ENCODE measurements around the gene PRKCA. TPM values are rescaled to one million over a fixed set of nuclear protein-coding genes. Genes with fewer than 3 reads are reported as not detected.
"Not testable (repeated sequence)": the region's sequence is repeated elsewhere in the genome, so short reads cannot be mapped to it uniquely, and the experiment has no call there.

Gene PRKCA
- total and polyA plus RNA-seq, 2 donors = 15.6 to 24.4 TPM

DNA sequence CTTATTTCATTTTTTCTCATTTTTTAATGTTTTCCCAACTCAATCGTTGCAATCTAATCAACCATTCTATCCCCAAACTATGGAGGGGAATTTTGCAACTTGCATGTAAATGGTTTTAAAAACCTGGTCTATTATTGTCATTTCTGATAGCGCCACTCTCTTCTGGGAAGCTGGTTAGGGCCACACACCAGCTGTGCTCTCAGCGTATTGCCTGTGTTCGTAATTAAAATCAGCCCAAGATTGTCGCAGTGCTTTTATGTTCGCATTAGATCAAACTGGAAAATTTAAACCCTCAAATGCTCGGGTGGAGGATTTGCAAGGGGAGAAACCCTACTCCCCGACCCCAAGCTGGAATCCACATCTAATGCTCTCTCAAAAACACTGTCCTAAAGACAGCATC lies 409.0 kb downstream of the PRKCA start:
- WGBS = 82% methylated on average over 8 of the region's 8 CpGs
- Histone ChIP-seq H3K4me3 (ENCODE audit: low read depth, low read length) (no peak overlapping the region), H3K4me1 (ENCODE audit: insufficient read depth) (no peaks in the 10 kb centered on the region), H3K27ac (ENCODE audit: low read depth) (no peak overlapping the region), H3K36me3 (ENCODE audit: insufficient read depth) (no peaks in the 10 kb centered on the region)
- no peak for DNase-seq (ENCODE audit: extremely low spot score)

DNA sequence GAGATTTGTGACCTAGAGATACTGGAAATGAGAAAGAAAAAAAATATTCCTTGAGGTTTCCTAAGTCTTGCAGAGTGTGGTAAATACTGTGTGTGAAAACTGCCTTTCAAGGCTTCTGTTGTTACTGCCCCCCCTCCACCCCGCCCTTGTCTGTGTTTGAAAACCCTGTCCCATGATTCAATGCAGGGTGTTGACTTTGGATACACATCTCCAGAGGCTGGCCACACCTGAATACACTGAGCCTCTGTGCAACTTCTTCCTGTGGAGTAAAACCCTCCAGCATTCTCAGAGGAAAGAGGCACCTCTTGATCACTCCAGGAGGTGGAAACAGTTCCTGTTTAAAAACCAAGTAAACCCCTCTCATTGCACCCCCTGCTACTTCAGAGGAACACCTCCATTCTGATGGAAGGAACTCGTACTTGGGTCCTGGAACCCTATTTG lies 409.5 kb downstream of the PRKCA start:
- no peak for DNase-seq (ENCODE audit: extremely low spot score)
- H3K36me3 ChIP-seq (ENCODE audit: insufficient read depth) = no peaks in the 10 kb centered on the region
- H3K4me1 ChIP-seq (ENCODE audit: insufficient read depth) = no peaks in the 10 kb centered on the region
- no peak overlapping the region for H3K4me3 ChIP-seq (ENCODE audit: low read depth, low read length)
- WGBS = 70% methylated on average over 2 of the region's 2 CpGs
- H3K27ac ChIP-seq (ENCODE audit: low read depth) = no peak overlapping the region

DNA sequence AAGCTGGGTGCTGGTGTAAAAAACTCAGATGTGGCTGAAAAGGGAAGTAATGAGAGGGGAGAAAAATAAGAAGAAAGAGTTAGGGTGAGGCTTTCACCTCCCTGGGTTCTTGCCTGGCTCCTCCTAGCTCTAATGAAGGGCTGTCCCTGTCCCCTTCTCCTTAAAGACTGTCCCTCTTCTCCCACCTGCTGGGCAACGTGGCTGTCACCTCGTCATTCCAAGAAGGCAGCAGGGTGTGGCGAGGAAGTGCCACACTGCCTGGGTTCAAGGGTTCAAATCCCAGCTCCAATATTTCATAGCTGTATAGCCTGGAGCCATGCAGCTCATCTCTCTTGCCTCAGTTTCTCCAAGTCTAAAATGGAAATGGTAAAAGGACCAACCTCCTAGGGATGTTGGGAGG lies 410.0 kb downstream of the PRKCA start:
- DNase-seq (ENCODE audit: extremely low spot score) = no peak
- Histone ChIP-seq H3K4me3 (ENCODE audit: low read depth, low read length) (no peak overlapping the region), H3K36me3 (ENCODE audit: insufficient read depth) (no peaks in the 10 kb centered on the region), H3K27ac (ENCODE audit: low read depth) (no peak overlapping the region), H3K4me1 (ENCODE audit: insufficient read depth) (no peaks in the 10 kb centered on the region)
- 71% methylated on average over 3 of the region's 3 CpGs for WGBS

DNA sequence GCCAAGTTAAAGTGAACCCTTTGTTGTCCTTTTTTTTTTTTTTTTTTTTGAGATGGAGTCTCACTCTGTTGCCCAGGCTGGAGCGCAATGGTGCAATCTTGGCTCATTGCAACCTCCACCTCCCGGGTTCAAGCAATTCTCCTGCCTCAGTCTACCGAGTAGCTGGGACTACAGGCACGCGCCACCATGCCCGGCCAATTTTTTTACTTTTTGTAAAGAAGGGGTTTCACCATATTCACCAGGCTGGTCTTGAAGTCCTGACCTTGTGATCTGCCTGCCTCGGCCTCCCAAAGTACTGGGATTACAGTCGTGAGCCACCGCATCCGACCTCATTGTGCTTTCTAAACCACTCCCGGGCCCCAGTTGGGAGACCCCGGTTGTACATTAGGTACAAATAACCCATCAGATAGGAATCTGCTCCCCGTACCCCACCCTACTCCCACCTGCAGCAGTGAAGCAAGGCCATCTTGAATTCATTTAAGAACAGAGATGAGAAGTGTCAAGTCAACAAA lies 410.7 kb downstream of the PRKCA start:
- 95% methylated on average over 13 of the region's 13 CpGs for WGBS
- H3K27ac ChIP-seq (ENCODE audit: low read depth); H3K4me1 ChIP-seq (ENCODE audit: insufficient read depth); H3K4me3 ChIP-seq (ENCODE audit: low read depth, low read length); H3K36me3 ChIP-seq (ENCODE audit: insufficient read depth); DNase-seq (ENCODE audit: extremely low spot score): not testable (repeated sequence)

DNA sequence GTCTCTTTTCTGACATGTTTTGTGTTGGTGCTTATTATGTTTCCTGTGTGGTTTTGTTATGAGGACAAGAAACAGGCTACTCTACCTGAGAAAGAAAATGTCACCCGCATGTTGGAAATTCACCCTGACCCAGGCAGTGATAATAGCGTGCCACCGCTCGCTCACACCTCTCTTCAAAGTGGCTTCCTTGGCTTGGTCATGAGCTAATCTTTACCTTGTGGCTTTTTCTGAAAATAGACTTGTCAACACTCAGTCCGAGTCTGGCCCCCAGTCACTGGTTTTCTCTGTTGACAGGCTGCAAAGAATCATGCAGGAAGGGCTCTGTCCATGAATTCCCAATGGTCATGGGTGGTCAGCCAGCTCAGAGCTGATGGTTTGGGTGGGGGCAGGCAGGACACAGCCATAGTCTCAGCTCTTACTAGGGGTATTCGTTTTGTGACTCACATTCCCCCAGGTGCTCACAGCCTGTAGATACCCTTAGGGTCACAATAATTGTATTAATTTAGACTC lies 411.2 kb downstream of the PRKCA start:
- H3K27ac ChIP-seq (ENCODE audit: low read depth) = no peak overlapping the region
- no peaks in the 10 kb centered on the region for H3K36me3 ChIP-seq (ENCODE audit: insufficient read depth)
- no peak for DNase-seq (ENCODE audit: extremely low spot score)
- 81% methylated on average over 6 of the region's 6 CpGs for WGBS
- no peak overlapping the region for H3K4me3 ChIP-seq (ENCODE audit: low read depth, low read length)
- no peaks in the 10 kb centered on the region for H3K4me1 ChIP-seq (ENCODE audit: insufficient read depth)

DNA sequence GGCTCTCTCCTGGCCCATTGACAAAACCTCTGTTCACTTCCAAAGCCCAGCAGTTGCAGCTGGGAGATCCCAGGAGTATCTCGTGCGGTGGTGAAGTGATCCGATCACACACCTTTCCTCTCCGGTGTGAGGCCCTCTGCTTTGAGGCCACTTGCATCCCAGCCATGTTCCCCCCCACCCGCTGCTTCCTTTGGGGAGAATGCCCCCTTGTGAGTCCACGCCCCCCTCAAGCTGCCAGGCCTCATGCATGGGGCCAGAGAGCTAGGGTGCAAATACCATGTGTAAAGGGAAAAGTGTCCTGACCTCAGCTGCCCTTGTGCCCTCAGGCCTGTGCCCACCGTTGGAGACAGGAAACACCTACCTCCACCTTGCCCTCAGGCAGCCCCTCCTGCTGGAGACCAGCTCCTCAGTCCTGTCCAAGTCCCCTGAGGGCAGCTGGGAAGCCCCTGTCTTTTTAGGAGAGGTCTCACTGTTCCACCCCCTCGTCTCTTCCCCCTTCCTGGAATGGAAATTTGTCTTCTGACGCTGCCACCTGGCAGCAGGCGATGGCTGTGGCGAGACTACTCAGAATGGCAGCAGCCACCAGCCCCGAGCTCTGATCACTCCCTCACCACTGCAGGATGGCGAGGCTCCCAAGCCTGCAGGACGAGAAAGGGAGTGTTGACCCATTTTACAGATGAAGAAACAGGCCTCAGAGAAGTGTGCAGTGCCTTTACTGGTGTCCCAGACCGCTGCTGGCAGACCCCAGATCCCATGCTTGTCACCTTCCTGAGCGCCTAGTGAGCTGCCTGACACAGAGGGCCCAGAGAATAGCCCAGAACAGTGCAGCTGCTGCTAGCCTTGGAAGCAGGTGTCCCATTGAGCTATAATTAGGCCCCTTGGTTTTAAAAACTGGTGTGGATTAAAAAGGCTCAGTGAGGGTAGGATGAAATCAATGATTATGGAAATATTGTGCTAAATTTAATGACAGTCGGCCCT lies 411.9 kb downstream of the PRKCA start:
- Histone ChIP-seq H3K4me1 (ENCODE audit: insufficient read depth) (no peaks in the 10 kb centered on the region), H3K4me3 (ENCODE audit: low read depth, low read length) (no peak overlapping the region), H3K36me3 (ENCODE audit: insufficient read depth) (no peaks in the 10 kb centered on the region), H3K27ac (ENCODE audit: low read depth) (no peak overlapping the region)
- no peak for DNase-seq (ENCODE audit: extremely low spot score)
- WGBS = 88% methylated on average over 17 of the region's 17 CpGs

DNA sequence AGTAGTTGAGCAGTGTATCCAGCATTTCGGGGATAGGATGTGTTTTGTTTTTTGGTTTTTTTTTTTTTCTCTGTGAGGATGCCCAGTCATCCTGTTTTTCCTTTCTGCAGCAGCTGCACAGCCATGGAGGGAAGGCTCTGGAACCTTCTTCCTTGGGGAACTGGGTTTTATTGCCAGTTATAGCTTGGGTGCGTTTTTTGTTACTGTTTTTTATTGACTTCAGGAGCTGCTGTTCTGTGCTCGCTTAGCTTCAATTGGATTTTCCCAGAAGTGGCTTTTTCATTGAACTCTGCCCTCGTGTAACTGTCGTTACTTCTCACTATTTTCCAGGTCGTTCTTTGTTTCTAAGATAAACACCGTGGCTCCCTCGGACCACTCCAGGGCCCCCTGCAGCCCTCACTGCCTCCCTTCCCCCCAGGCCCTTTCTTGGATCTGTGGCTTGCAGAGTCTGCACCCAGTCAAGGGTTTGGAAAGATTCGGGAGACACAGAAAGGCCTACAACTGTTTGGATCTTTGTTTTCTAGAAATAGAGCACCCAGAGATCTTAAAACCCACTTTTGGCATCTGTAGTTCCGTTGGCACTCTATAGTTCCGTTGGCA lies 412.8 kb downstream of the PRKCA start:
- Histone ChIP-seq H3K4me1 (ENCODE audit: insufficient read depth) (no peaks in the 10 kb centered on the region), H3K4me3 (ENCODE audit: low read depth, low read length) (no peak overlapping the region), H3K36me3 (ENCODE audit: insufficient read depth) (no peaks in the 10 kb centered on the region), H3K27ac (ENCODE audit: low read depth) (no peak overlapping the region)
- DNase-seq (ENCODE audit: extremely low spot score) = no peak
- WGBS = 55% methylated on average over 11 of the region's 11 CpGs

DNA sequence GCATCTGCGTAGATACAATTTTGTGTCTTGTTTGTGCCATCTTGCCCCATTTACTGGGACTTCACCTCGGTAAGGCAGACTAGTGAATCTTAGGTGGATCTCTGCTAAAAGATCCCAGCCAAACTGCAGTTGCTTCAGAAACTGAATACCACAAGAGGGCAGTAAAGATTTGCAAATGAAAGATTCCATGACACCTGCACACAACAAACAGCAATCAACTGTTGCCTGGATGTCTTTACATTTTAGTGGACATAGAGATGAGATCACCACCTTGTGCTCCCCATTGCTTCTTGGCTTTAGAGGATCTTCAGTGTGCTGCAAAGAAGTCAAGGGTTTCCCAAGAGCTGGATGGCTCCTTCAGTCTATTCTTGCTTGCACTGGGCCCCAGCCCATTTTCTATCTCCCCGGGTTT lies 413.3 kb downstream of the PRKCA start:
- peak; percentile 71 for DNase-seq (ENCODE audit: extremely low spot score)
- Histone ChIP-seq H3K27ac (ENCODE audit: low read depth) (no peak overlapping the region), H3K4me1 (ENCODE audit: insufficient read depth) (no peaks in the 10 kb centered on the region), H3K4me3 (ENCODE audit: low read depth, low read length) (no peak overlapping the region), H3K36me3 (ENCODE audit: insufficient read depth) (no peaks in the 10 kb centered on the region)
- 37% methylated on average over 3 of the region's 3 CpGs for WGBS

DNA sequence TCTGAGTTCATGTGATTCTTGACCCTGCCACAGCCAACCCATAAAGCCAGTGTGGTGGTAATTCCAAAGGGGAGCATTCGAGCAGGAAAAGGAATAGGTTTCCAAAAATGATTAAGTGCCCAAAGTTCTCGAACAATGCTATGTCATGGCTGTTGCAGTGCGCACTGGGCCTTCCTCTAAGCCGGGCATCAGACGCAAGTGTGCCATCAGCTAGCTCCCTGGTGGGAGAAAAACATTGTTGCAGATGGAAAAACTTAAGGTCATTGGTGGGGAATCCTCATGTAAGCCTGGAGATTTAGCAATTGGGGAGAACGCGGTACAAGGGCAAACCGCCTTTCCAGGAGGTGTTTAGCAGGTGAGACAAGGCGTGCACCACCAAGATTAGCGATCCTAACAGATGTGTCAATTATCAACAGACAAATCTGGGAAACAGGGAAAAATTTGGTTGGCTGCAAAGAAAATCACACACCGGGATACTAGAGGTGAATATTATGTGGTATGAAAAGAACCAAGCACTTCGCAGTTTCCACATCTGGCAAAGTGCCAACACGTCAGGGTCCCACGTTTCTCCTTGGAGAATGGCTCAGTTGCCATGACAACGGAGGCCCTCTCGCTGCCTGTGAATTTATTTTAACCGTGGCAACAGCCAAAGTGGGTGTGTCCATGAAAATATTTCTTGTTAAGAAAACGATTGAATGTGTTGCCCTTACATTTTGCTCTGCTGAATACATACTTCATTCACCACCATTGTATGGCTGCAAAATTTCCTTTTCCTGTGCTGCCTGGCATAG lies 414.0 kb downstream of the PRKCA start:
- no peaks in the 10 kb centered on the region for H3K4me1 ChIP-seq (ENCODE audit: insufficient read depth)
- no peak overlapping the region for H3K27ac ChIP-seq (ENCODE audit: low read depth)
- peak; percentile 54 for DNase-seq (ENCODE audit: extremely low spot score)
- WGBS = 69% methylated on average over 18 of the region's 18 CpGs
- H3K36me3 ChIP-seq (ENCODE audit: insufficient read depth) = no peaks in the 10 kb centered on the region
- H3K4me3 ChIP-seq (ENCODE audit: low read depth, low read length) = no peak overlapping the region

DNA sequence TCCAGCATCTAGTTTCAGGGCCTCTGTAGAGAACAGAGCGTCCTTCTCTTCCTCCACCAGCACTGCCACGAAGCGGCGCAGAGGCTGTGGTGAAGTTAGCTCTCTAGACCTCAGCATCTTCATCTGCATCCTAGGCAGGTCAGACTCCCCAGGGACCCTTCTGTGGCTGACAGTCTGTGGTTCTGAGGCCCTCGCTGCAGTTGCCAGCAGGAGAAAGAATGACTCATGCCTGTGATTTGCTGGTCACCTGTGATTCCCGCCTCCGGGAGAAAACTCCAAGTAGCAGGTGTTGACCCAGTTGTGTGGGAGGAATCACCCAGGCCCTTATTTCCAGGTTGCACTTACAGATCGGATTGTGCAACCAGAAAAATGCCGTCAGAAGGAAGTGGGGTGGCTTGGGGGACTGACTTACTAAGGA lies 415.2 kb downstream of the PRKCA start:
- no peak for DNase-seq (ENCODE audit: extremely low spot score)

DNA sequence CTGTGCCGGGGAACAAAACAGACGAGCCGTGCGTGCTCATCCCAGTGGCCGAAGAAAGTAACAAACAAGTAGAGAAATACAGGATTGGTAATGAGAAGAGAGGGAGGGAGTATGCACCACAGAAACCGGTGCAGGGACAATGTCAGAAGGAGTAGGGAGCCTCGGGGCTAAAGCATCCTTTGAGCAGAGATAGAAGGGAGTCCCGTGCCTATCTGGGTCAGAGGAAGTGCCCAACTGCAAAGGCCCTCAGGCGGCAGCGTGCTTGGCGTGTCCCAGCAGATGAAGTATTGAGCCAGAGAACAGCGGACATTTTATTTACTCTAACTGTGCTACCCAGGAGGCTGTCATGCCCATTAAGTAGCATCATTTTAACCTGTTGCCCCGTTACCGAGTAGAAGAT lies 417.6 kb downstream of the PRKCA start:
- Histone ChIP-seq H3K4me1 (ENCODE audit: insufficient read depth) (no peaks in the 10 kb centered on the region), H3K27ac (ENCODE audit: low read depth) (no peak overlapping the region), H3K36me3 (ENCODE audit: insufficient read depth) (no peaks in the 10 kb centered on the region), H3K4me3 (ENCODE audit: low read depth, low read length) (no peak overlapping the region)
- 88% methylated on average over 14 of the region's 14 CpGs for WGBS
- DNase-seq (ENCODE audit: extremely low spot score) = no peak

More for the DNA sequence above, 415.2 kb downstream of the PRKCA start:
- 93% methylated on average over 9 of the region's 9 CpGs for WGBS
- Histone ChIP-seq H3K27ac (ENCODE audit: low read depth) (no peak overlapping the region), H3K36me3 (ENCODE audit: insufficient read depth) (no peaks in the 10 kb centered on the region), H3K4me1 (ENCODE audit: insufficient read depth) (no peaks in the 10 kb centered on the region), H3K4me3 (ENCODE audit: low read depth, low read length) (no peak overlapping the region)

DNA sequence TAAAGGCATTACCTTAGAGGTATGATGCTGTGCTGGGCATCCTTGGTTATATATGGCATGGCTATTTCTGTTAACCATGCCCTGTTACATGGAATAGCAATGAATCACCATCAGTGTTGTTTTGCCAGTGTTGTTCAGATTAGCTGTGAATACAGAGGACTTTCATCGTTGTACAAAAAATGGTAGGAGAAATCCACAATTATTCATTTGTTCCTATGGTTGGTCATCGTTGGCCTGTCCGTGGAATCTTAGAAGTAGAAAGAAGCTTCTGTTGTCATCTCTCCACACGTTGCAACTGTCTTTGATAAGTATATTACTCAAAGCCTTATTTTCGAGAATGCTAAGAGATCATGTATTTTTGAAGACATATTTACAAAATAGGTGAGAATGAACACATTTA lies 418.2 kb downstream of the PRKCA start:
- Histone ChIP-seq H3K4me3 (ENCODE audit: low read depth, low read length) (no peak overlapping the region), H3K27ac (ENCODE audit: low read depth) (no peak overlapping the region), H3K4me1 (ENCODE audit: insufficient read depth) (no peaks in the 10 kb centered on the region), H3K36me3 (ENCODE audit: insufficient read depth) (no peaks in the 10 kb centered on the region)
- 92% methylated on average over 5 of the region's 5 CpGs for WGBS
- no peak for DNase-seq (ENCODE audit: extremely low spot score)

DNA sequence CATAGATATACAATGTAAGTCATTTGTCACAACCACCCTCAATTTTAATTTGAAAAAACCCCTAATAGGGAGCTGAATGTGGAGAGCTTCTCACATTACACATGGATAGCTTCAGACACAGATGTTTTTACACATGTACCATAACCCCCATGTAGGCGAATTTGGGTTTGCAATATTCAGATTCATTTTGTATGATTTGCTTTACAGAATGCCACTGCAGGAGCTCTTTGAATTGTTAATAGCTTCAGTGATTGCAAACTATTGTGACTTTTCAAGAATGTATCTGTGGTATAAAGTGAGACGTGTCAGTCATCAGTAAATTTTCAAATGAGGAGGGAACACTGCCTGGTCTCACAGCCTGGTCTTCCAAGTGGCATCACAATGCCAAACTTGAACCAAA lies 419.9 kb downstream of the PRKCA start:
- no peaks in the 10 kb centered on the region for H3K36me3 ChIP-seq (ENCODE audit: insufficient read depth)
- no peak overlapping the region for H3K4me3 ChIP-seq (ENCODE audit: low read depth, low read length)
- WGBS = 95% methylated on average over 2 of the region's 2 CpGs
- DNase-seq (ENCODE audit: extremely low spot score) = no peak
- no peak overlapping the region for H3K27ac ChIP-seq (ENCODE audit: low read depth)
- no peaks in the 10 kb centered on the region for H3K4me1 ChIP-seq (ENCODE audit: insufficient read depth)
